GM19023 (cell line): ENCODE measurements around the gene CNDP1.
"Not testable (repeated sequence)": the region's sequence is repeated elsewhere in the genome, so short reads cannot be mapped to it uniquely, and the experiment has no call there.

Experiments
- ATAC-seq: cut with Tn5 transposase; IDR thresholded peaks from one replicate; pipeline ENCODE4 v1.9.1; 2021; ENCODE audit warnings: mild to moderate bottlenecking, moderate library complexity; ENCODE audit not compliant: unreplicated experiment

The CNDP1 gene

GRCh38 chr18:74541703-74542555 lies 7.6 kb downstream of the CNDP1 start:
- no peak for ATAC-seq

- ATAC-seq, result no peak
Observed at GRCh38 chr18:74544898-74545297, 10.6 kb downstream of the CNDP1 start.

GRCh38 chr18:74546007-74546406 lies 11.7 kb downstream of the CNDP1 start:
- no peak for ATAC-seq

- no peak for ATAC-seq
Observed at GRCh38 chr18:74546751-74547530, 12.6 kb downstream of the CNDP1 start.

GRCh38 chr18:74547860-74548259 lies 13.6 kb downstream of the CNDP1 start:
- ATAC-seq, result no peak

GRCh38 chr18:74549591-74550104 lies 15.3 kb downstream of the CNDP1 start:
- ATAC-seq, result no peak

GRCh38 chr18:74550886-74551285 lies 16.6 kb downstream of the CNDP1 start:
- no peak for ATAC-seq

GRCh38 chr18:74551452-74551851 lies 17.2 kb downstream of the CNDP1 start:
- ATAC-seq, result no peak

- peak; percentile 98 for ATAC-seq
Observed at GRCh38 chr18:74551936-74552555, 17.7 kb downstream of the CNDP1 start.

- no peak for ATAC-seq
Observed at GRCh38 chr18:74556126-74556525, 21.8 kb downstream of the CNDP1 start.

- ATAC-seq, result no peak
Observed at GRCh38 chr18:74558096-74558495, 23.8 kb downstream of the CNDP1 start.

GRCh38 chr18:74562131-74562730 lies 27.9 kb downstream of the CNDP1 start:
- ATAC-seq, result no peak

GRCh38 chr18:74562775-74563174 lies 28.5 kb downstream of the CNDP1 start:
- ATAC-seq, result no peak

- ATAC-seq, result no peak
Observed at GRCh38 chr18:74563999-74564398, 29.7 kb downstream of the CNDP1 start.

GRCh38 chr18:74565164-74565563 lies 30.9 kb downstream of the CNDP1 start:
- not testable (repeated sequence) for ATAC-seq

GRCh38 chr18:74565993-74566392 lies 31.7 kb downstream of the CNDP1 start:
- not testable (repeated sequence) for ATAC-seq

- no peak for ATAC-seq
Observed at GRCh38 chr18:74567822-74568221, 33.5 kb downstream of the CNDP1 start.

GRCh38 chr18:74569401-74569800 lies 35.1 kb downstream of the CNDP1 start:
- ATAC-seq, result no peak

GRCh38 chr18:74570266-74570665 lies 36.0 kb downstream of the CNDP1 start:
- no peak for ATAC-seq

- no peak for ATAC-seq
Observed at GRCh38 chr18:74571895-74572680, 37.8 kb downstream of the CNDP1 start.
